GM18526 (cell line): ENCODE data around the gene BID.

Source experiments
- POLR2A ChIP-seq: IDR thresholded peaks from 3 replicates; pipeline ENCODE4 v1.6.1; 2011; ENCODE audit not compliant: insufficient read length; ENCODE audit errors: extremely low read depth

Gene BID

DNA sequence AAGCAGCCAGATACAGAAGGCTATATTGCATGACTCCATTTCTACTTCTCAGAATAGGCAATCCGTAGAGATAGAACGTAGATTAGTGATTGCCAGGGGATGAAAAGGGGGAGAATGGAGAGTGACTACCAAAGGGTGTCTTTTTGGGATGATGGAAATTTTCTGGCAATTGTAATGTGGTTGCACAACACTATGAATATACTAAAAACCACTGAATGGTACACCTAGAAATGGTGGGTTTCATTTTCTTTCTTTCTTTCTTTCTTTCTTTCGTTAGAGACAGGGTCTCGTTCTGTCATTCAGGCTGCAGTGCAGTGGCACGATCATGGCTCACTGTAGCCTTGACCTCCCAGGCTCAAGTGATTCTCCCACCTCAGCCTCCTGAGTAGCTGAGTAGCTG is 54.4 kb downstream of the BID start:
- TF ChIP-seq POLR2A, result no peak

DNA sequence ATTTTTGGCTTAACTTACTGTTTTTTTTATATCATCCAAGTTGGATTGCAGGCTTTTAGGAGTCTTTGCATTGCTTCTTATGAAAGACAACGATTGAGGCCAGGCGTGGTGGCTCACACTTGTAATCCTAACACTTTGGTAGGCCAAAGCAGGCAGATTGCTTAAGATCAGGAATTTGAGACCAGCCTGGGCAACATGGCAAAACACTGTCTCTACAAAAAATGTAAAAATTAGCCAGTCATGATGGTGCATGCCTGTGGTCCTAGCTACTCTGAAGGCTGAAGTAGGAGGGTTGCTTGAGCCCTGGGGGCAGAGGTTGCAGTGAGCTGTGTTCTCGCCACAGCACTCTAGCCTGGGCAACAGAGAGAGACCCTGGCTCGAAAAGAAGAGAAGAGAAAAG is 56.6 kb downstream of the BID start:
- TF ChIP-seq POLR2A, result no peak

DNA sequence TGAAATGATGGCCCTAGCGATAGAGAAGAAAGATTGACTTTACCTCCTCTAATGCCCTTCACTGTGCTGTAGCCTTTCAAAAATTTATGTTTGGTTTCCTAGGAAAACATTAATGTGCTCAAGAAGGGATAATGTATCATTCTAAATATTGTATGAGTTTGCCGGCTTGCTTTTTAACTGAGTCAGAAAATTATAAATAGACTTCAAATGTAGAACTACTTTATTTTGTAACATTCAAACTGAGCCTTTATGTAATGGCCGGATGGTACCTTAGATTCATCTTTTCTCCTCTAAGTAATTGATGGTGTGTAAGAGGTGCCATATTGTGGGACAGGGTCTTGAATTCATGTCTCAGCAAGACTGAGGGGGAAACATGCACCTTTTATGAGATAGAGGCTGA is 57.7 kb downstream of the BID start:
- no peak for TF ChIP-seq POLR2A

- no peak for TF ChIP-seq POLR2A
These were observed 61.8 kb downstream of the BID start for GRCh38 chr22:17712441-17712840.

GRCh38 chr22:17710023-17710422 is 64.2 kb downstream of the BID start:
- no peak for TF ChIP-seq POLR2A

GRCh38 chr22:17707526-17707925 is 66.7 kb downstream of the BID start:
- no peak for TF ChIP-seq POLR2A

- TF ChIP-seq POLR2A, result no peak
These were observed 67.3 kb downstream of the BID start for GRCh38 chr22:17706947-17707346.

- no peak for TF ChIP-seq POLR2A
These were observed 68.0 kb downstream of the BID start for GRCh38 chr22:17705951-17706900.

GRCh38 chr22:17705546-17705945 is 68.7 kb downstream of the BID start:
- TF ChIP-seq POLR2A, result no peak

DNA sequence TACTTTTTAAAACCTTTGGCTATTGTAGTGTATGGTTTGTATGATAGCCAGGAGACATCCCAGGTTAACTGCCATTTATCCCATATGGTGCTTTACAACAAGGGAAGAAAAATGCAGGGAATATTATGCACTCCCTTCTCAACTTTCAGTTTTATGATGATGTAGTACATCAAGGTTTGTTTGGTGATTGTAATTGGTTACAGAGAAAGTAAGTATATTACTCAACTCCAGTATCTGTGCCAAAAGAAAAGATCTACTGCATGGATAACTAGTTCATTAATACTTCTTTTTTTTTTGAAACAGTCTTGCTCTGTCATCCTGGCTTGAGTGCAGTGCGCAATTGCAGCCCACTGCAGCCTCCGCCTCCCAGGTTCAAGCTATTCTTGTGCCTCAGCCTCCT is 70.5 kb downstream of the BID start:
- TF ChIP-seq POLR2A, result no peak

GRCh38 chr22:17700778-17701177 is 73.5 kb downstream of the BID start:
- TF ChIP-seq POLR2A, result no peak

- no peak for TF ChIP-seq POLR2A
These were observed 74.5 kb downstream of the BID start for GRCh38 chr22:17699696-17700340.

GRCh38 chr22:17698948-17699347 is 75.3 kb downstream of the BID start:
- TF ChIP-seq POLR2A, result no peak

GRCh38 chr22:17695986-17696385 is 78.3 kb downstream of the BID start:
- no peak for TF ChIP-seq POLR2A

GRCh38 chr22:17694752-17695151 is 79.5 kb downstream of the BID start:
- no peak for TF ChIP-seq POLR2A

GRCh38 chr22:17694193-17694592 is 80.1 kb downstream of the BID start:
- no peak for TF ChIP-seq POLR2A

GRCh38 chr22:17692841-17693240 is 81.4 kb downstream of the BID start:
- TF ChIP-seq POLR2A, result no peak

GRCh38 chr22:17684245-17684644 is 90.0 kb downstream of the BID start:
- TF ChIP-seq POLR2A, result no peak
